Thymus (tissue), 11 donors: ENCODE results near the gene C2orf68. TPM values are rescaled to one million over a fixed set of nuclear protein-coding genes. Genes with fewer than 3 reads are reported as not detected.
"Not testable (repeated sequence)": the region's sequence is repeated elsewhere in the genome, so short reads cannot be mapped to it uniquely, and the experiment has no call there.

Experiments
- DNase-seq, 9 donors: peaks; one replicate each; pipeline ENCODE4 v3.0.0-alpha.2; 2013; ENCODE audit warnings: low spot score in 9 of 9, low read depth in 6 of 9, missing footprints in 1 of 9
- H3K27ac ChIP-seq, 2 donors: one replicate each; pipeline ENCODE4 v1.5.1; 2013; ENCODE audit warnings: control low read depth in 1 of 2, low read depth in 1 of 2, low read length in 1 of 2, mild to moderate bottlenecking in 1 of 2, moderate library complexity in 1 of 2
- H3K27me3 ChIP-seq, 2 donors: one replicate each; pipeline ENCODE4 v1.5.1; 2013; ENCODE audit warnings: low read length in 1 of 2; ENCODE audit not compliant: control insufficient read depth in 2 of 2, insufficient read depth in 1 of 2
- H3K36me3 ChIP-seq, 2 donors: one replicate each; pipeline ENCODE4 v1.5.1; 2013; ENCODE audit warnings: low read length in 1 of 2, mild to moderate bottlenecking in 1 of 2, moderate library complexity in 1 of 2; ENCODE audit not compliant: control insufficient read depth in 2 of 2, insufficient read depth in 2 of 2
- H3K4me1 ChIP-seq, 2 donors: one replicate each; pipeline ENCODE4 v1.5.1; 2013; ENCODE audit warnings: low read length in 2 of 2; ENCODE audit not compliant: control insufficient read depth in 2 of 2, insufficient read depth in 2 of 2
- H3K4me3 ChIP-seq, 2 donors: one replicate each; pipeline ENCODE4 v1.5.1; 2013; ENCODE audit warnings: low read length in 2 of 2, control low read depth in 1 of 2, mild to moderate bottlenecking in 1 of 2
- H3K9me3 ChIP-seq, 2 donors: one replicate each; pipeline ENCODE4 v1.5.1; 2013; ENCODE audit warnings: low read length in 1 of 2, mild to moderate bottlenecking in 1 of 2; ENCODE audit not compliant: control insufficient read depth in 2 of 2, insufficient read depth in 1 of 2
- WGBS: extraction: QIAGEN DNeasy Blood & Tissue Kit; methylation state at CpG from one replicate; pipeline ENCODE4 v1.1.7; 2013; 5-methylcytosine and 5-hydroxymethylcytosine counted together
- polyA plus RNA-seq: library from polyadenylated mRNA; stranded (reverse); fragments of 200-250 nt; gene quantifications from one replicate; pipeline ENCODE4 v1.2.3, GENCODE V29; 2013
- total RNA-seq: library from RNA; stranded (reverse); fragments of 120-200 nt; gene quantifications from one replicate; pipeline ENCODE4 v1.2.4, GENCODE V29; 2013
- donor health status: healthy.

C2orf68 gene
- total and polyA plus RNA-seq, 2 donors, result 27.0 to 38.5 TPM

DNA sequence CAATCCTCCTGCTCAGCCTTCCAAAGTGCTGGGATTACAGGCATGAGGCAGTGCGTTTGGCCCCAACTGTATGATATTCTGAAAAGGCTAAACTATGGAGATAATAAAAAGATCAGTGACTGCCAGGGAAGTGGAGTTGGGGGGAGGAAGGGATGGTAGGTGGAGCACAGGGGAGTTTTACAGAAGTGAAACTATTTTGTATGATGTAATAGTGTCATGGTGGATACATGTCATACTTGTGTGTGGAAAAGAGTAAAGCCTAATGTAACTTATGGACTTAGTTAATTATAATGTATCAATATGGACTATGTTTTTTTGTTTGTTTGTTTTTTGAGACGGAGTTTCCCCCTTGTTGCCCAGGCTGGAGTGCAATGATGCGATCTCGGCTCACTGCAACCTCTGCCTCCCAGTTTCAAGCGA, 47.7 kb downstream of the C2orf68 start:
- no peak overlapping the region for H3K4me3 ChIP-seq
- no peak for DNase-seq
- H3K36me3 ChIP-seq, result no peaks in the 10 kb centered on the region
- WGBS, result 96% methylated on average over 5 of the region's 5 CpGs
- H3K4me1 ChIP-seq, result peaks cover 3 to 15% of the 10 kb centered on the region in 2 donors
- H3K27me3 ChIP-seq, result no peaks in the 10 kb centered on the region
- H3K9me3 ChIP-seq, result no peaks in the 10 kb centered on the region
- H3K27ac ChIP-seq, result no peak overlapping the region

DNA sequence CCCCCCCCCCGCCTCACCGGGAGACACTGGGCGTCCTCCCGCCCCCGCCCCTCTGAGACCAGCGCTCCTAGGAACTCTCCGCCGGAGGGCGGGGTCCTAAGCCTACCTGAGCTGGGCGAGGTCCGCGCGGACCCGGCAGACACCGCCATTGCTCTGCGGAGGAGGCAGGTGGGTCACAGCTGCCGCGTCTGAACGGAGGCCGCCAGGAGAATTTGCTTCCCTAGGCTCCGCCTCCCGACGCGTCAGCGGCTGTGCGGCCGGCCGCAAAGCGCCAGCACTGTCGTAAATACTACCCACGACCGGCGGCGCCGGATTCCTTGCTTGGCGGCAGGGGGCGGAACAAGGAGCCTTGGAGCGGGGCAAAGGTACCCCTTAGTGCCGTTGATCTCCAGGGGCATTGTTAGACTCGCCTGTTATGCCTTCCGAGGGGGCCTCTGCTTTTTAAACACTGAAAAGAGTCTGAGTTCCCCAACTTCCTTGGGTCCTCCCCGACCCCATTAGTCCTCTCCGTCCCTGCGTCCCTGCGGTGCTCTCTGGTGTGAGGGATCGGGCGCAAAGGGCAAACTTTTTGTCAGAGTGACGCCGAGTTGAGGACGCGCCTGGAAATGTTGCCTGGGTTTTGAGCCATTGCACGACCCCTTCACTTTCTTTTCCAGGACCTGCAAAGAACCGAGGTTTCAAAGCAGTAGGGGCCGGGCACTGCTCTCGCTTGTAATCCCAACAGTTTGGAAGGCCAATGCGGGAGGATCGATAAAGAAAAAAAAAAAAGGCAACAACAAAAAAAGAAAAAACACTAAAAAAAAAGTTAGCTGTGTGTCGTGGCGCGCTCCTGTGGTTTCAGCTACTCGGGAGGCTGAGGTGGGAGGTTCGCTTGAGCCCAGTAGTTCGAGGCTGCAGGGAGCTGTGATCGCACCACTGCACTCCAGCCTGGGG, 50.3 kb downstream of the C2orf68 start, which contains the start of gene GGCX:
GGCX (minus strand) TSS at position 214 of the 933 bp plus-strand sequence; CDS start at position 149, 65 bp downstream.
- 5% methylated on average over 64 of the region's 64 CpGs for WGBS
- H3K27ac ChIP-seq, result peak within 1 kb of the TSS; percentile 96 to 97
- peak; percentile 88 to 98 (median 92) for DNase-seq
- no peaks in the 10 kb centered on the region for H3K27me3 ChIP-seq
- peaks cover 3 to 13% of the 10 kb centered on the region in 2 donors for H3K36me3 ChIP-seq
- peak within 1 kb of the TSS; percentile 69 to 94 for H3K4me3 ChIP-seq
- no peaks in the 10 kb centered on the region for H3K9me3 ChIP-seq
- H3K4me1 ChIP-seq, result peaks cover 3 to 15% of the 10 kb centered on the region in 2 donors

DNA sequence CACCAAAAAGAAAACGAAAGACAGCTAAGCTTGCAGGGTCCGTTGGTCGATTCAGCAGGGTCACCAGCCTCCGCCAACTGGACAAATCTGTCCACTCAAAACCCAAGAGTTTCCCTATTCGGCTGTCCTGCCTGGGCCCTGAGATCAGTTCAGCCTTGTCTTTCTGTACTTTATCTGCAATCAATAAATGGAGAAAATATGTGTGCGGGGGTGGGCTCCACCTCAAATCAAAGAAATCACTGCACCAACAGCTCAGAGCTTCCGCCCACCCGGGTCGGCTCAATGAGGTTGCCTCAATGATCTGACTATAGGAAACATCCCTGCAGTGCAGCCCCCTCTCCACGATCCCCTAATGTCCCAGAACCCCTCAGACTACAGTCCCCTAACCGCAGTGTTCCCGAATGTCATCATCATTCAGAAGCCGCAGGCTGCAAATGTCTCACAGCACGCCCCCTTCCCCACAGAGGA, 51.0 kb downstream of the C2orf68 start:
- 11% methylated on average over 14 of the region's 14 CpGs for WGBS
- no peak for DNase-seq
- H3K27me3 ChIP-seq, result no peaks in the 10 kb centered on the region
- no peaks in the 10 kb centered on the region for H3K9me3 ChIP-seq
- peaks cover 3 to 16% of the 10 kb centered on the region in 2 donors for H3K36me3 ChIP-seq
- peaks cover 3 to 15% of the 10 kb centered on the region in 2 donors for H3K4me1 ChIP-seq
- H3K4me3 ChIP-seq, result peak overlapping the region; percentile 69 to 94
- peak overlapping the region in 1 of 2 donors; percentile 97 for H3K27ac ChIP-seq

DNA sequence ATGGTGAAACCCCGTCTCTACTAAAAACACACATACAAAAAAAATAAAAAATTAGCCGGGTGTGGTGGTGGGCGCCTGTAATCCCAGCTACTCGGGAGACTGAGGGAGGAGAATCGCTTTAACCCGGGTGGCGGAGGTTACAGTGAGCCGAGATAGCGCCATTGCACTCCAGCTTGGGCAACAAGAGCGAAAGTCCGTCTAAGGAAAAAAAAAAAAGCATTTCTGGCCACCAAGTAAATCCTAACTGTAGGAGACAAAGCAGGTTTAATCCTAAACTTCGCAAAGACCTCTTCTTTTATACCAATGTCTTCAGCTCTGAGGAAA, 51.5 kb downstream of the C2orf68 start:
- peak overlapping the region in 1 of 2 donors; percentile 69 for H3K4me3 ChIP-seq
- not testable (repeated sequence) for DNase-seq, H3K27me3 ChIP-seq, H3K27ac ChIP-seq, H3K9me3 ChIP-seq
- WGBS, result 92% methylated on average over 12 of the region's 12 CpGs
- peaks cover 3 to 19% of the 10 kb centered on the region in 2 donors for H3K36me3 ChIP-seq
- H3K4me1 ChIP-seq, result peaks cover 3 to 15% of the 10 kb centered on the region in 2 donors

DNA sequence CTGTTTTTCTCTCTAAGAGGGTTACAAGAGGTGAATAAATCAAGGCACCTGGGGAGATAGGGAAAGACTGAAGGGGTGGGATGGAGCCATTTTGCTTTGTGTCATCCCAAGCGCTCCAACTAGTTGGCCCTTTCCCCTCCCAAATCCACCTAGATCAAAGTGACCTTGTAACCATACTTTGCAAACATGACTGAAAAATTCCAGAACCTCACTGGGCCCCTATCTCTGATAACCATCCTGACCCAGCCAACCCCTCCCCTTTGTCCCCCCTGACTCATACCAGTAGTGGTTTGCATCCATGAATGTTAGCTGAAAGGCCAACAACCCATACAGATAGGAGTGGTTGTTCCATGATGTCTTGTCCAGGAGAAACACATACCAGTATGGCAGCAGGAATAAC, 53.7 kb downstream of the C2orf68 start:
- 100% methylated on average over 1 of the region's 1 CpG for WGBS
- Histone ChIP-seq H3K4me3 (no peak overlapping the region), H3K27ac (no peak overlapping the region), H3K27me3 (no peaks in the 10 kb centered on the region), H3K9me3 (no peaks in the 10 kb centered on the region), H3K36me3 (peaks cover 19 to 36% of the 10 kb centered on the region in 2 donors), H3K4me1 (peaks cover 3 to 15% of the 10 kb centered on the region in 2 donors)
- no peak for DNase-seq

DNA sequence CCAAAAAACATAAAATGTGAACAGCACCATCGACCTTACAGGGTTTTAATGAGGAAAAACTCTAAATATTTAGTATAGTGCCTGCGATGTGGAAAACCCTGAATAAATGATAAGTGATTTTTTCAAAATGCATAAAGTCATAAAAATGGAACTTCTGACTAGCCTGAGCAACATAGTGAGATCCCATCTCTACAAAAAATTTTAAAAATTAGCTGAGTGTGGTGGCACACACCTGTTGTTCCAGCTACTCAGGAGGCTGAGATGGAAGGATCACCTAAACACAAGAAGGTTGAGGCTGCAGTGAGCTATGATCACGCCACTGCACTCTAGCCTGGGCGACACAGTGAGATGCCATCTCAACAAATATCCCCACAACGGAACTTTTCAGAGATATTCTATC, 54.7 kb downstream of the C2orf68 start:
- peaks cover 30 to 46% of the 10 kb centered on the region in 2 donors for H3K36me3 ChIP-seq
- 98% methylated on average over 5 of the region's 5 CpGs for WGBS
- no peaks in the 10 kb centered on the region for H3K27me3 ChIP-seq

More for the DNA sequence above, 54.7 kb downstream of the C2orf68 start:
- no peak overlapping the region for H3K27ac ChIP-seq
- H3K4me3 ChIP-seq, result no peak overlapping the region
- DNase-seq, result no peak
- no peaks in the 10 kb centered on the region for H3K9me3 ChIP-seq
- H3K4me1 ChIP-seq, result peaks cover 3 to 17% of the 10 kb centered on the region in 2 donors

Other genes starting within 250 kb of the C2orf68 start
- 190 TPM for gene CAPG, start 201.7 kb downstream of the C2orf68 start, total RNA-seq
- gene CAPG, start 201.7 kb downstream of the C2orf68 start, polyA plus RNA-seq, result 118 TPM
- gene SH2D6, start 193.4 kb downstream of the C2orf68 start, total RNA-seq, result 0.33 TPM
- 0.55 TPM for gene SH2D6, start 193.4 kb downstream of the C2orf68 start, polyA plus RNA-seq
- 78.4 TPM for gene MAT2A, start 72.9 kb downstream of the C2orf68 start, total RNA-seq
- gene MAT2A, start 72.9 kb downstream of the C2orf68 start, polyA plus RNA-seq, result 98.0 TPM
- gene GGCX, start 50.6 kb downstream of the C2orf68 start, total RNA-seq, result 16.5 TPM
- gene GGCX, start 50.6 kb downstream of the C2orf68 start, polyA plus RNA-seq, result 17.8 TPM
- 133 TPM for gene VAMP8, start 34.5 kb downstream of the C2orf68 start, total RNA-seq
- 433 TPM for gene VAMP8, start 34.5 kb downstream of the C2orf68 start, polyA plus RNA-seq
- 19.0 TPM for gene VAMP5, start 27.6 kb downstream of the C2orf68 start, total RNA-seq
- 93.2 TPM for gene VAMP5, start 27.6 kb downstream of the C2orf68 start, polyA plus RNA-seq
- gene RNF181, start 16.3 kb downstream of the C2orf68 start, total RNA-seq, result 180 TPM
- 162 TPM for gene RNF181, start 16.3 kb downstream of the C2orf68 start, polyA plus RNA-seq
- gene TMEM150A, start 9.4 kb downstream of the C2orf68 start, total RNA-seq, result 2.3 TPM
- gene TMEM150A, start 9.4 kb downstream of the C2orf68 start, polyA plus RNA-seq, result 15.9 TPM
- 69.3 TPM for gene USP39, start 4.1 kb upstream of the C2orf68 start, total RNA-seq
- gene USP39, start 4.1 kb upstream of the C2orf68 start, polyA plus RNA-seq, result 42.5 TPM
- 0.09 TPM for gene SFTPB, start 56.1 kb upstream of the C2orf68 start, total RNA-seq
- gene SFTPB, start 56.1 kb upstream of the C2orf68 start, polyA plus RNA-seq, result 0.89 TPM
- 1.7 TPM for gene GNLY, start 82.3 kb upstream of the C2orf68 start, total RNA-seq
- 7.0 TPM for gene GNLY, start 82.3 kb upstream of the C2orf68 start, polyA plus RNA-seq
- gene ATOH8, start 141.9 kb upstream of the C2orf68 start, total RNA-seq, result 2.0 TPM
- 19.1 TPM for gene ATOH8, start 141.9 kb upstream of the C2orf68 start, polyA plus RNA-seq